Measurements from ENCODE around the gene CTR9.

GRCh38 chr11:10803676-10804075, 52.6 kb downstream of the CTR9 start:
- no peak for TF ChIP-seq RAD21 (IDR thresholded peaks at IDR 0.05)
- TF ChIP-seq, protein P1, sequence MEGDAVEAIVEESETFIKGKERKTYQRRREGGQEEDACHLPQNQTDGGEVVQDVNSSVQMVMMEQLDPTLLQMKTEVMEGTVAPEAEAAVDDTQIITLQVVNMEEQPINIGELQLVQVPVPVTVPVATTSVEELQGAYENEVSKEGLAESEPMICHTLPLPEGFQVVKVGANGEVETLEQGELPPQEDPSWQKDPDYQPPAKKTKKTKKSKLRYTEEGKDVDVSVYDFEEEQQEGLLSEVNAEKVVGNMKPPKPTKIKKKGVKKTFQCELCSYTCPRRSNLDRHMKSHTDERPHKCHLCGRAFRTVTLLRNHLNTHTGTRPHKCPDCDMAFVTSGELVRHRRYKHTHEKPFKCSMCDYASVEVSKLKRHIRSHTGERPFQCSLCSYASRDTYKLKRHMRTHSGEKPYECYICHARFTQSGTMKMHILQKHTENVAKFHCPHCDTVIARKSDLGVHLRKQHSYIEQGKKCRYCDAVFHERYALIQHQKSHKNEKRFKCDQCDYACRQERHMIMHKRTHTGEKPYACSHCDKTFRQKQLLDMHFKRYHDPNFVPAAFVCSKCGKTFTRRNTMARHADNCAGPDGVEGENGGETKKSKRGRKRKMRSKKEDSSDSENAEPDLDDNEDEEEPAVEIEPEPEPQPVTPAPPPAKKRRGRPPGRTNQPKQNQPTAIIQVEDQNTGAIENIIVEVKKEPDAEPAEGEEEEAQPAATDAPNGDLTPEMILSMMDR (IDR thresholded peaks at IDR 0.05; ENCODE audit: low read depth, low read length, missing input control): no peak

Data from liver (tissue), 3 donors.